H1 (cell line): ENCODE data around the gene CNNM3. TPM values are rescaled to one million over a fixed set of nuclear protein-coding genes. Genes with fewer than 3 reads are reported as not detected.

Experiments used
- CTCF ChIA-PET: fragments of 300-600 bp; sonication (Branson Sonifier 250); formaldehyde crosslinking; loops from one replicate; lab custom pipeline; 2021; ENCODE audit not compliant: partially characterized antibody; lab: Charles Lee
- POLR2A ChIA-PET: fragments of 300-600 bp; sonication (Branson Sonifier 250); formaldehyde crosslinking; loops from one replicate; lab custom pipeline; 2021; ENCODE audit warnings: inconsistent platforms; ENCODE audit not compliant: partially characterized antibody; lab: Charles Lee
- DNase-seq, 2 experiments: peaks; one replicate each; pipeline versions ENCODE4 v3.0.0 to v3.0.0-alpha.2; 2010 to 2022; ENCODE audit warnings: low spot score in 2 of 2, low read depth in 1 of 2, mixed read lengths in 1 of 2
- FAIRE-seq: peaks from 2 replicates; lab custom pipeline; 2011; peaks lifted over from hg19 to GRCh38; lab: Jason Lieb, UNC
- H2AFZ ChIP-seq: 2 replicates; pipeline ENCODE4 v1.8.1; 2012; ENCODE audit warnings: low read length, inconsistent platforms
- H2AK5ac ChIP-seq: 2 replicates; pipeline ENCODE4 v1.6.1; 2013; ENCODE audit warnings: low read depth, low read length
- H2BK120ac ChIP-seq: replicated peaks from 2 replicates; pipeline ENCODE3; 2013; ENCODE audit warnings: low read depth, low read length, inconsistent platforms
- H2BK12ac ChIP-seq: 2 replicates; pipeline ENCODE4 v1.6.1; 2013; ENCODE audit warnings: low read depth, low read length
- H2BK15ac ChIP-seq: 2 replicates; pipeline ENCODE4 v1.6.1; 2013; ENCODE audit warnings: low read length
- H2BK20ac ChIP-seq: 2 replicates; pipeline ENCODE4 v1.6.1; 2013; ENCODE audit warnings: low read length
- H2BK5ac ChIP-seq: 2 replicates; pipeline ENCODE4 v1.6.1; 2013; ENCODE audit warnings: low read depth, low read length
- H3K14ac ChIP-seq: 2 replicates; pipeline ENCODE4 v1.6.1; 2013; ENCODE audit warnings: inconsistent platforms; ENCODE audit not compliant: insufficient read length
- H3K18ac ChIP-seq: 2 replicates; pipeline ENCODE4 v1.6.1; 2013; ENCODE audit warnings: low read length; ENCODE audit errors: extremely low read depth
- H3K23ac ChIP-seq: 2 replicates; pipeline ENCODE4 v1.6.1; 2013; ENCODE audit warnings: inconsistent platforms; ENCODE audit not compliant: insufficient read length
- H3K23me2 ChIP-seq: 2 replicates; pipeline ENCODE4 v1.6.1; 2013; ENCODE audit warnings: low read depth, low read length
- H3K27ac ChIP-seq: 2 replicates; pipeline ENCODE4 v1.6.1; 2011; ENCODE audit warnings: low read depth, low read length, inconsistent platforms
- H3K27me3 ChIP-seq, 4 experiments: replicated peaks in 1 of 4; 1 replicate in 1 of 4; 2 replicates in 3 of 4; pipeline versions ENCODE4 v1.6.1 to v1.8.1; 2011 to 2013; ENCODE audit warnings: low read length in 3 of 4, mild to moderate bottlenecking in 3 of 4, inconsistent platforms in 2 of 4, mixed read lengths in 2 of 4, moderate library complexity in 1 of 4; ENCODE audit not compliant: control insufficient read depth in 3 of 4, insufficient read depth in 3 of 4; ENCODE audit errors: extremely low read depth in 1 of 4
- H3K36me3 ChIP-seq, 4 experiments: 2 replicates each; pipeline versions ENCODE4 v1.6.1 to v1.8.1; 2011 to 2013; ENCODE audit warnings: mild to moderate bottlenecking in 4 of 4, low read length in 3 of 4, moderate library complexity in 2 of 4, control low read depth in 1 of 4, inconsistent platforms in 1 of 4; ENCODE audit not compliant: insufficient read depth in 4 of 4, control insufficient read depth in 2 of 4
- H3K4ac ChIP-seq: replicated peaks from 2 replicates; pipeline ENCODE3; 2013; ENCODE audit warnings: low read length, low read depth, mixed read lengths, inconsistent platforms; ENCODE audit not compliant: insufficient read length
- H3K4me1 ChIP-seq, 4 experiments: replicated peaks in 1 of 4; 1 replicate in 1 of 4; 2 replicates in 3 of 4; pipeline versions ENCODE4 v1.6.1 to v1.8.1; 2011 to 2013; ENCODE audit warnings: low read length in 3 of 4, inconsistent platforms in 2 of 4, mixed read lengths in 1 of 4; ENCODE audit not compliant: insufficient read depth in 4 of 4, control insufficient read depth in 3 of 4
- H3K4me2 ChIP-seq, 2 experiments: 2 replicates each; pipeline versions ENCODE4 v1.6.1 to v1.8.1; 2011 to 2013; ENCODE audit warnings: low read depth in 2 of 2, low read length in 2 of 2, control low read depth in 1 of 2, inconsistent platforms in 1 of 2, mild to moderate bottlenecking in 1 of 2; ENCODE audit not compliant: insufficient read depth in 1 of 2
- H3K4me3 ChIP-seq, 4 experiments: fragments of 200-600, 300-600 bp in 1 of 4; sonication (generic), shearing (Covaris generic), sonication (Bioruptor Twin) in 1 of 4; 2 replicates each; pipeline versions ENCODE4 v1.5.1 to v1.8.1; 2011 to 2016; ENCODE audit warnings: low read length in 4 of 4, low read depth in 3 of 4, control low read depth in 2 of 4, inconsistent platforms in 2 of 4, mild to moderate bottlenecking in 2 of 4, mixed read lengths in 1 of 4, moderate library complexity in 1 of 4; ENCODE audit not compliant: insufficient read depth in 2 of 4; ENCODE audit errors: extremely low read depth in 1 of 4
- H3K56ac ChIP-seq: replicated peaks from 2 replicates; pipeline ENCODE3; 2013; ENCODE audit warnings: low read depth, mild to moderate bottlenecking, mixed read lengths, low read length, inconsistent platforms; ENCODE audit not compliant: insufficient read length
- H3K79me1 ChIP-seq: 2 replicates; pipeline ENCODE4 v1.6.1; 2013; ENCODE audit warnings: low read depth, low read length, control low read depth
- H3K79me2 ChIP-seq, 2 experiments: 2 replicates each; pipeline versions ENCODE4 v1.6.1 to v1.8.1; 2012 to 2013; ENCODE audit warnings: low read length in 2 of 2, mild to moderate bottlenecking in 2 of 2, inconsistent platforms in 1 of 2; ENCODE audit not compliant: insufficient read depth in 2 of 2, control insufficient read depth in 1 of 2
- H3K9ac ChIP-seq, 4 experiments: replicated peaks in 1 of 4; 1 replicate in 1 of 4; 2 replicates in 3 of 4; pipeline versions ENCODE4 v1.6.1 to v1.8.1; 2011 to 2013; ENCODE audit warnings: low read depth in 3 of 4, low read length in 3 of 4, control low read depth in 2 of 4, mild to moderate bottlenecking in 2 of 4, moderate library complexity in 2 of 4, inconsistent platforms in 1 of 4; ENCODE audit errors: extremely low read depth in 1 of 4
- H3K9me3 ChIP-seq, 2 experiments: 2 replicates each; pipeline versions ENCODE4 v1.6.1 to v1.8.1; 2012 to 2013; ENCODE audit warnings: mild to moderate bottlenecking in 2 of 2, moderate library complexity in 2 of 2, control low read depth in 1 of 2, inconsistent platforms in 1 of 2, low read depth in 1 of 2, low read length in 1 of 2, mixed read lengths in 1 of 2; ENCODE audit not compliant: insufficient read depth in 2 of 2
- H4K20me1 ChIP-seq, 2 experiments: replicated peaks in 1 of 2; 2 replicates each; pipeline versions ENCODE3 to v1.8.1; 2011 to 2013; ENCODE audit warnings: inconsistent platforms in 2 of 2, low read length in 2 of 2, mild to moderate bottlenecking in 1 of 2; ENCODE audit not compliant: insufficient read depth in 2 of 2, control insufficient read depth in 1 of 2
- H4K5ac ChIP-seq: 2 replicates; pipeline ENCODE4 v1.6.1; 2013; ENCODE audit warnings: low read length, low read depth, mixed read lengths, inconsistent platforms; ENCODE audit not compliant: insufficient read length
- H4K8ac ChIP-seq: 2 replicates; pipeline ENCODE4 v1.8.0; 2013; ENCODE audit warnings: mild to moderate bottlenecking, moderate library complexity, low read length, inconsistent platforms; ENCODE audit not compliant: insufficient read depth; ENCODE audit errors: extremely low read depth
- H4K91ac ChIP-seq: replicated peaks from 2 replicates; pipeline ENCODE3; 2013; ENCODE audit warnings: low read length, mixed read lengths, inconsistent platforms; ENCODE audit not compliant: insufficient read length
- CBX8 ChIP-seq: fragments of 300-800, 300-1000 bp; sonication (generic); IDR thresholded peaks from 2 replicates; pipeline ENCODE4 v1.7.1; 2016; ENCODE audit warnings: low read depth, low read length, borderline replicate concordance
- CHD1 ChIP-seq: IDR thresholded peaks from 2 replicates; pipeline ENCODE4 v1.6.1; 2012; ENCODE audit warnings: low read depth, low read length, improper control_type of control experiment
- E2F6 ChIP-seq: IDR thresholded peaks from 2 replicates; pipeline ENCODE4 v1.6.1; 2012; ENCODE audit warnings: inconsistent platforms
- FOSL1 ChIP-seq: IDR thresholded peaks from 2 replicates; pipeline ENCODE4 v1.6.1; 2011; ENCODE audit warnings: mild to moderate bottlenecking, low read depth, low read length, moderate library complexity; ENCODE audit not compliant: insufficient read depth
- KDM4A ChIP-seq: IDR thresholded peaks from one replicate; pipeline ENCODE4 v1.7.1; 2012; ENCODE audit warnings: low read depth, mild to moderate bottlenecking, moderate library complexity, low read length, inconsistent platforms; ENCODE audit not compliant: severe bottlenecking
- PHF8 ChIP-seq: fragments of 200-600 bp; sonication (generic); conservative IDR thresholded peaks from 2 replicates; pipeline ENCODE4 v1.7.1; 2012; ENCODE audit warnings: low read depth, mild to moderate bottlenecking, inconsistent platforms, low read length, moderate library complexity
- SIRT6 ChIP-seq: IDR thresholded peaks from one replicate; pipeline ENCODE4 v1.7.1; 2012; ENCODE audit warnings: low read length, inconsistent platforms
- USF2 ChIP-seq: IDR thresholded peaks from 2 replicates; pipeline ENCODE4 v1.6.1; 2011; ENCODE audit warnings: low read length, improper control_type of control experiment
- WGBS, 2 experiments: shearing (Covaris generic) in 1 of 2; methylation state at CpG; one replicate each; pipeline versions ENCODE4 v1.1.6 to v1.1.7; 2013 to 2015; ENCODE audit warnings: low lambda C conversion rate in 2 of 2, mixed read lengths in 2 of 2, inconsistent platforms in 1 of 2, low coverage in 1 of 2, missing lambda C conversion rate in 1 of 2; ENCODE audit not compliant: insufficient replicate concordance in 2 of 2, insufficient coverage in 1 of 2, insufficient read length in 1 of 2; ENCODE audit errors: extremely low coverage in 1 of 2, missing lambda C conversion rate in 1 of 2; 5-methylcytosine and 5-hydroxymethylcytosine counted together
- polyA plus RNA-seq, 7 experiments: library from polyadenylated mRNA; depleted of rRNA in 3 of 7; stranded (reverse) in 5 of 7; unstranded in 2 of 7; fragments of >200 nt in 5 of 7; fragments of 200-250 nt in 2 of 7; gene quantifications; 1 replicate in 5 of 7; 2 replicates in 1 of 7; 4 replicates in 1 of 7; pipeline versions ENCODE4 v1.2.1 to v1.2.3, GENCODE V29; 2011 to 2013; ENCODE audit warnings: missing spikeins in 2 of 7, mixed read lengths in 2 of 7
- total RNA-seq: library from RNA; stranded (reverse); fragmentation: NEBNext Ultra II Directional; extraction: Animal tissue kit (Norgen Biotek cat#: 25700); gene quantifications from 2 replicates; pipeline ENCODE4 v1.2.1, GENCODE V29; 2021

Gene CNNM3
- total and polyA plus RNA-seq, 2 of the 8 experiments (the other 6 are each of a cell fraction or from before 2014, with no cell fraction given), result 29.1 to 29.2 TPM

- H3K79me1 ChIP-seq, result no peaks in the 10 kb centered on the region
- FAIRE-seq, result no peak
- H3K56ac ChIP-seq, result no peak overlapping the region
- H2AK5ac ChIP-seq, result no peak overlapping the region
- no peak overlapping the region; a peak in 1 of 4 replicates for H3K4me2 ChIP-seq
- CTCF ChIA-PET, result interaction anchor here (1.6 to 8.1 kb wide), 5 partner anchors 9 to 51 kb away, joined by 3 to 48 read pairs (median 11); partner anchors contain the start of gene ANKRD39
- no peaks in the 10 kb centered on the region for H3K36me3 ChIP-seq
- TF ChIP-seq PHF8 (no peak), USF2 (no peak), CBX8 (no peak), FOSL1 (no peak), KDM4A (no peak), E2F6 (no peak), CHD1 (no peak), SIRT6 (no peak)
- TF ChIP-seq, all 59 proteins: peak for 0
- H4K8ac ChIP-seq, result no peak overlapping the region
- peak overlapping the region; percentile 87; the same call in 1 of the 2 replicates for H2BK12ac ChIP-seq
- H3K23ac ChIP-seq, result no peak overlapping the region
- H4K5ac ChIP-seq, result no peak overlapping the region
- H3K4ac ChIP-seq, result no peak overlapping the region
- H3K27ac ChIP-seq, result no peak overlapping the region
- no peak overlapping the region for H3K9ac ChIP-seq
- WGBS, 2 experiments, result 80% methylated on average over 3 of the region's 6 CpGs; no CpG with 5 or more reads in 1 of the 2 experiments
- peak overlapping the region; percentile 64; the same call in 1 of the 2 replicates for H2BK5ac ChIP-seq
- peaks cover 2% of the 10 kb centered on the region; the same call in 1 of the 2 replicates for H3K23me2 ChIP-seq
- H2BK15ac ChIP-seq, result peak overlapping the region; percentile 31; the same call in 1 of the 2 replicates
- no peak overlapping the region for H2AFZ ChIP-seq
- no peaks in the 10 kb centered on the region for H4K20me1 ChIP-seq
- no peak overlapping the region for H3K18ac ChIP-seq
- no peaks in the 10 kb centered on the region for H3K79me2 ChIP-seq
- H3K4me3 ChIP-seq, result no peak overlapping the region
- H3K14ac ChIP-seq, result no peak overlapping the region
- H3K4me1 ChIP-seq, result peaks cover 11 to 40% (median 30%) of the 10 kb centered on the region in 4 experiments
- H3K27me3 ChIP-seq, result no peaks in the 10 kb centered on the region
- no peak overlapping the region for H4K91ac ChIP-seq
- no peak overlapping the region for H2BK120ac ChIP-seq
- no peaks in the 10 kb centered on the region for H3K9me3 ChIP-seq
- DNase-seq, result no peak
- POLR2A ChIA-PET, result interaction anchor here (0.6 to 2.8 kb wide), 4 partner anchors 8 to 105 kb away, joined by 3 to 9 read pairs (median 4); no protein-coding TSS in a partner anchor
- no peak overlapping the region for H2BK20ac ChIP-seq
These were observed 61.0 kb downstream of the CNNM3 start for GRCh38 chr2:96877042-96877451.
